Heart right ventricle (tissue), 16 donors: ENCODE results near the gene IGFLR1. TPM values are rescaled to one million over a fixed set of nuclear protein-coding genes. Genes with fewer than 3 reads are reported as not detected.
A peak's percentile ranks its signal among the peaks of the same experiment; 100 is the strongest.

ENCODE experiments used
- ATAC-seq, 8 donors: fragments of 200-7000 bp; cut with Tn5 transposase; one replicate each; pipeline ENCODE4 v1.9.1; 2020; ENCODE audit warnings: mild to moderate bottlenecking in 8 of 8, moderate library complexity in 8 of 8, moderate number of reproducible peaks in 1 of 8
- DNase-seq, 2 donors: peaks; one replicate each; pipeline ENCODE4 v3.0.0-alpha.2; 2020
- H3K27ac ChIP-seq, 10 donors: fragments of 200-600 bp; sonication (generic) in 2 of 10; one replicate each; pipeline versions ENCODE4 v1.5.0 to v1.8.0; 2020 to 2022; ENCODE audit warnings: mild to moderate bottlenecking in 3 of 10
- H3K27me3 ChIP-seq, 7 donors: fragments of 200-600 bp; one replicate each; pipeline ENCODE4 v1.8.0; 2021 to 2022; ENCODE audit warnings: mild to moderate bottlenecking in 2 of 7
- H3K36me3 ChIP-seq, 9 donors: fragments of 200-600 bp; sonication (generic) in 1 of 9; one replicate each; pipeline versions ENCODE4 v1.5.0 to v1.8.0; 2020 to 2022; ENCODE audit warnings: mild to moderate bottlenecking in 2 of 9
- H3K4me1 ChIP-seq, 9 donors: fragments of 200-600 bp; sonication (generic) in 1 of 9; one replicate each; pipeline versions ENCODE4 v1.5.0 to v1.8.0; 2020 to 2022; ENCODE audit warnings: mild to moderate bottlenecking in 4 of 9
- H3K4me3 ChIP-seq, 10 donors: fragments of 200-600 bp; sonication (generic) in 2 of 10; one replicate each; pipeline versions ENCODE4 v1.5.0 to v1.8.0; 2020 to 2022; ENCODE audit warnings: mild to moderate bottlenecking in 7 of 10, moderate library complexity in 2 of 10
- H3K9me3 ChIP-seq, 11 donors: fragments of 200-600 bp in 10 of 11; sonication (generic) in 2 of 11; one replicate each; pipeline versions ENCODE4 v1.5.0 to v1.8.0; 2013 to 2022; ENCODE audit warnings: mild to moderate bottlenecking in 2 of 11, control low read depth in 1 of 11, moderate library complexity in 1 of 11
- CTCF ChIP-seq, 9 donors: fragments of 200-600 bp; sonication (generic) in 2 of 9; IDR thresholded peaks; one replicate each; pipeline versions ENCODE4 v1.5.0 to v1.8.0; 2021 to 2022; ENCODE audit warnings: antibody characterized with exemption in 9 of 9, mild to moderate bottlenecking in 5 of 9, moderate library complexity in 1 of 9
- WGBS, 2 donors: extraction: QIAGEN DNeasy Blood & Tissue Kit; methylation state at CpG; one replicate each; pipeline ENCODE4 v1.1.7; 2013; ENCODE audit warnings: inconsistent platforms in 1 of 2; 5-methylcytosine and 5-hydroxymethylcytosine counted together
- intact Hi-C, 10 donors: fragments of 100-400 bp; cut with DNase I; formaldehyde crosslinking; loops; one replicate each; pipeline versions ENCODE4 v1.11.1 to v1.14.2; 2022
- polyA plus RNA-seq, 2 donors: library from polyadenylated mRNA; stranded (reverse); fragments of 200-250 nt; gene quantifications; one replicate each; pipeline ENCODE4 v1.2.3, GENCODE V29; 2013
- total RNA-seq, 10 donors: library from RNA; stranded (reverse); fragmentation: NEBNext Ultra II Directional in 3 of 10; extraction: Animal tissue kit (Norgen Biotek cat#: 25700) in 3 of 10; gene quantifications; one replicate each; pipeline versions ENCODE4 v1.2.1 to v1.2.4, GENCODE V29; 2021 to 2023
- donor health status: Arrhythmogenic right ventricular cardiomyopathy.
- donor health status: ischemic (EF 13 %, LVEDD 7.1; RV severe dilation, severe dysfunction).
- donor health status: healthy with polysubstance abuse.
- donor health status: DM: no; HTN: yes; CAD: no.
- donor health status: DM: no; HTN: no; CAD: no.
- donor health status: ischemic (EF 25% LVEDD 6.9; RV normal size, moderate dysfunction).
- donor health status: ischemic (EF 25% LVEDD 5.7; RV mildly dilated, moderate dysfunction).
- donor health status: healthy.
- donor health status: DM: yes; HTN: yes; CAD: no.
- donor health status: Ischemic cardiomyopathy.
- donor health status: ischemic (EF 35%, LVEDD 5.7; RV mildly dilated, moderate dysfunction).
- donor health status: nonischemic (EF 11% LVEDD 7.7; RV severe dilation, severe dysfunction).
- donor health status: DM: yes; HTN: yes; CAD: no.
- donor health status: PGD.
- donor health status: ischemic (EF 29% LVEDD 5.4; RV normal size, mild dysfunction).
- donor health status: nonischemic (EF 23%, LVEDD 6.1; RV moderate dilation, normal function).

The IGFLR1 gene
- total and polyA plus RNA-seq, 12 donors: 1.1 to 17.1 (median 2.5) TPM

GRCh38 chr19:35746531-35746930, 4.3 kb upstream of the IGFLR1 start:
- H3K27ac ChIP-seq: peak overlapping the region in 2 of 10 donors; percentile 97 to 100
- WGBS, 2 donors: 86 to 90% methylated on average over 5 of the region's 5 CpGs
- H3K27me3 ChIP-seq: no peaks in the 10 kb centered on the region
- no peak for TF ChIP-seq CTCF (IDR thresholded peaks at IDR 0.05)
- peak overlapping the region in 5 of 10 donors; percentile 69 to 86 (median 83) for H3K4me3 ChIP-seq
- H3K4me1 ChIP-seq: peaks cover 7 to 71% (median 44%) of the 10 kb centered on the region in 9 donors
- intact Hi-C loops: loop anchor here in 3 of 10 donors (5.0 to 10.0 kb wide), 2 partner anchors 186 to 188 kb away; partner anchors contain the start of gene LRFN3 (in 2 of the 3)
- no peak for ATAC-seq
- DNase-seq: no peak
- no peaks in the 10 kb centered on the region for H3K9me3 ChIP-seq
- H3K36me3 ChIP-seq: peaks cover 0 to 13% (median 0%) of the 10 kb centered on the region in 9 donors

GRCh38 chr19:35746087-35746462, 3.8 kb upstream of the IGFLR1 start:
- intact Hi-C loops: loop anchor here in 3 of 10 donors (5.0 to 10.0 kb wide), 2 partner anchors 186 to 189 kb away; partner anchors contain the start of gene LRFN3 (in 2 of the 3)
- peaks cover 0 to 12% (median 0%) of the 10 kb centered on the region in 9 donors for H3K36me3 ChIP-seq

GRCh38 chr19:35745328-35746086, 3.3 kb upstream of the IGFLR1 start, which contains the start of the genes PSENEN and U2AF1L4:
TSS of gene PSENEN (plus strand) at chr19:35745651. CDS start at chr19:35745931, 280 bp downstream.
TSS of gene U2AF1L4 (minus strand) at chr19:35745418. CDS start at chr19:35745391, 27 bp downstream.
- Histone ChIP-seq H3K4me1 (peaks cover 7 to 79% (median 49%) of the 10 kb centered on the region in 9 donors), H3K9me3 (no peaks in the 10 kb centered on the region), H3K36me3 (peaks cover 0 to 12% (median 0%) of the 10 kb centered on the region in 9 donors), H3K27me3 (no peaks in the 10 kb centered on the region), H3K4me3 (peak within 1 kb of the TSS; percentile 69 to 97 (median 84)), H3K27ac (peak within 1 kb of the TSS; percentile 97 to 100 (median 100))
- WGBS, 2 donors: 0 to 1% methylated on average over 40 of the region's 40 CpGs
- no peak for TF ChIP-seq CTCF (IDR thresholded peaks at IDR 0.05)
- DNase-seq: peak; percentile 95 to 98
- intact Hi-C loops: loop anchor here in 4 of 10 donors (2.0 to 10.0 kb wide), 4 partner anchors 27 to 189 kb away; partner anchors contain the start of genes LRFN3 (in 2 of the 4) and KMT2B (in 1 of the 4)
- ATAC-seq: peak; percentile 81 to 92 (median 88)

More at GRCh38 chr19:35746087-35746462, 3.8 kb upstream of the IGFLR1 start:
- ATAC-seq (no peak), DNase-seq (no peak)
- peaks cover 7 to 76% (median 46%) of the 10 kb centered on the region in 9 donors for H3K4me1 ChIP-seq
- TF ChIP-seq CTCF (IDR thresholded peaks at IDR 0.05): no peak
- H3K27ac ChIP-seq: peak overlapping the region in 9 of 10 donors; percentile 23 to 100 (median 100)
- no peaks in the 10 kb centered on the region for H3K9me3 ChIP-seq
- H3K27me3 ChIP-seq: no peaks in the 10 kb centered on the region
- WGBS, 2 donors: 1 to 13% methylated on average over 4 of the region's 4 CpGs
- H3K4me3 ChIP-seq: peak overlapping the region; percentile 56 to 97 (median 84)
